ENCODE measurements around the gene RIN3.

Gene RIN3

DNA sequence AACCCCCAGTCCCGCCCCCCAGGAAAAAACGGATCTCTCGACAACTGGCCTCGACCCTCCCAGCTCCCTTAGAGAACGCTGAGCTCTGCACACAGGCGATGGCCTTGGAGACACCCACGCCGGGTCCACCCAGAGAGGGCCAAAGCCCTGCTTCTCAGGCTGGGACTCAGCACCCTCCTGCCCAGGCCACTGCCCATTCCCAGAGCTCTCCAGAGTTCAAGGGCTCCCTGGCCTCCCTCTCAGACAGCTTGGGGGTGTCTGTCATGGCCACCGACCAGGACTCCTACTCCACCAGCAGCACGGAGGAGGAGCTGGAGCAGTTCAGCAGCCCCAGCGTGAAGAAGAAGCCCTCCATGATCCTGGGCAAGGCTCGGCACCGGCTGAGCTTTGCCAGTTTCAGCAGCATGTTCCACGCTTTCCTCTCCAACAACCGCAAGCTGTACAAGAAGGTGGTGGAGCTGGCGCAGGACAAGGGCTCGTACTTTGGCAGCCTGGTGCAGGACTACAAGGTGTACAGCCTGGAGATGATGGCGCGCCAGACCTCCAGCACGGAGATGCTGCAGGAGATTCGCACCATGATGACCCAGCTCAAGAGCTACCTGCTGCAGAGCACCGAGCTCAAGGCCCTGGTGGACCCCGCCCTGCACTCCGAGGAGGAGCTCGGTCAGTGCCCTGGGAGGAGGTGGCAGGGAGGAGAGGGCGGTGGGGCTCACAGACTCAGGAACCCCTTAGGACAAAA is 139.0 kb downstream of the RIN3 start:
- DNase-seq: no peak

DNA sequence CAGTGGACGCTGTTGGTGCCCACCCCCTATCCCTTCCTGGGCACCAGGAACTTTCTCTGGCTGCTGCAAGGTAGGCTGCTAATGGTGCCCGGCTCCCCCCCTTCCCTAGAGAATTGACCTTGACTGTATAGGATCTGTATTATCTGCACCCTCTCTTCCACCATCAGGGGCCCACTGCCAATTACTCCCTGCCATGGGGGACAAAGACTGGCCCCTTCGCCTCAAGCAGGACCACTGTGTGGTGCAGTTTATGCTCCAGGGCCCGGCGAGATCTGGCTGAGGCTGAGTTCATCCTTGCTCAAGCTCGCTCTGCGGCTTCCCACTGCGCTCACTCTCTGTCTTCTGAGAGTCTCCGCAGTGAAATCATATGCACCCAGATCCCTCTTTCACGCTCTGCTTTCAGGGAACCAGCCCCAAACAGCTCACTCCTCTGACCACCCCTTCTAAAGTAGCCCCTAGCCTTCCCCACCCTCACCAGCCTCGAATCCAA is 139.6 kb downstream of the RIN3 start:
- no peak for DNase-seq

- no peak for DNase-seq
Measured at GRCh38 chr14:92654239-92654901, 140.8 kb downstream of the RIN3 start.

DNA sequence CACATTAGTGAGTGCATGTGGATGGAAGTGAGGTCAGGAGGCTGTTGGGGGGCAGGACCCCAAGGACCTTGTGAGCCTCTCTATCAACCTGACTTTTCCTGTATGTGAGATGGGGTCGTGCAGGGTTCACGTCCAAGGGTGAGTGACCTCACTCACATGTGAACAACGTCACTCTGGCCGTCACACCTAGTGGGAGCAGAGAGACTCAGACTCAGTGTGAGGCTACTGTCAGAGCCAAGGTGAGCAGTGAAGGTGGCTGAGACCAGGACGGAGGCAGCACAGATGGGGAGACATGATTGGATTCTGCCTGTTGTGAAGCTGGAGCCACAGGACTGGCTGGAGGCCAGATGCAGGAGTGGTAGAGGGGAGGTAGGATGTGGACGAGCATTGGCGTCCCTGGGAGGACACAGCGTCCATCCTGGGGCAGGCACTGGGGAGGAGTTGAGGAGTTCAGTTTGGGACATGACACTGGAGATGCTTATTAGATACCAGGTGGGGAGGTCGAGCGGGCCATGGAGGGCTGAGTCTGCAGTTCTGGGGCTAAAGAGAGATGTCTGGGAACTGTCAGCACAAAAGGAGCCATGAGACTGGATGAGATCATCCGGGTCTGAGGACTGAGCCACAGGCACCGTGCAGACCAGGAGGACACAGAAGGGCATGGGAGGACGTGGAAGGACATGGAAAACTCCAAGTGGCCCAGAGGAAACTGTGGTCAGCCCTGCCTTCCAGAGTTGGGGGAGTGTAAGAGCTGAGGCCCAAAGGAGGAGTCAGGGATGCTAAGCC is 142.0 kb downstream of the RIN3 start:
- DNase-seq: no peak

- DNase-seq: no peak
Measured at GRCh38 chr14:92656306-92657081, 142.9 kb downstream of the RIN3 start.

DNA sequence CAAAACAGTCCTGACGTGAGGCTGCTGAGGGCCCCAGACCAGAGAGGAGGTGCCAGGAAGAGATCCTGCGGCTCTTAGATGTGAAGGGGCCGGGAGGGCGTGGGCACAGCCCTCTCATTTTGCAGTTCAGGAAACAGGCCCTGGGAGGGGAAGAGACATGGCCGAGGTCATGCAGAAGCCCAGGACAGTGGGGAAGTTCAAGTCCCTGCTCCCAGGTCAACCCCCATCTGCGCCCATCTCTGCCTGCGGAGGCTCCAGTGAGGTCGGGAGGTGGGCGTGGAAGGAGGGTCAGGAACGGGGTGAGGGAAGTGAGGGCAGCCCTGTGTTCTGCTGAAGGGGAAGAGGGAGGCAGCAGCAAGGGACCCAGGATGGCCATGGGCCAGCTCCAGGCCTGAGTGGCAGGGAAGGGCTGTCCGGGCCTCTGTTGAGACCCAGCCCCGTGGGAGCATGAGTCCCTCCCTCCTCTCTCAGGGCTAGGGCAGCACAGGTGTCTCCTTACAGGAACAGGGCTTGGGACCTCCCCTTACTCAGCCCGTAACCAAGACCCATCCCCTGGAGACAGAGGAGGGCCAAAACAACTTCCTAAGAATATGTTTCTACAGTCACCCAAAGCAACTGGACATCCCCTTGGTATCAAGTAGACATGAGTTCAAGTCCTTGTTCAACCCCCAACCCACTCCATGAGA is 144.0 kb downstream of the RIN3 start:
- DNase-seq: no peak

DNA sequence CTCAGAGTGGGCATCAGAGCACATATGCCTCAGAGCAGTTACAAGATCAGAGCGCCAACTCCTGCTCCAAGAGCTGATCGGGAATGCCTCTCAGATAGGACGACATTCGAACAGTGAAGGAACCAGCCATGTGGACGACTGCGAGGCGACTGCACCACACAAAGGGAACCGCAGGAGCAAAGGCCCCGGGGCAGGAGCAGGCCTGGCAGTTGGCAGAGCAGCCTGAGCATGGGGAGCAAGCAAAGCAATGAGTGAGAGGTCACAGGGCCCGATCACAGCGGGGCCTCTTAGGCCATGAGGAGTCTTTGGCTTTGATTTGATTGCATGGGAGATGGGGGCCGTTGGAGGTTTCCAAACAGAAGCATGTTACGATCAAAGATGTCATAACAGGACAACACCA is 144.6 kb downstream of the RIN3 start:
- no peak for DNase-seq

- DNase-seq: no peak
Measured at GRCh38 chr14:92658684-92659083, 145.1 kb downstream of the RIN3 start.

GRCh38 chr14:92659765-92660561 is 146.4 kb downstream of the RIN3 start:
- no peak for DNase-seq

GRCh38 chr14:92660571-92660970 is 147.0 kb downstream of the RIN3 start:
- no peak for DNase-seq

GRCh38 chr14:92663049-92663448 is 149.5 kb downstream of the RIN3 start:
- no peak for DNase-seq

DNA sequence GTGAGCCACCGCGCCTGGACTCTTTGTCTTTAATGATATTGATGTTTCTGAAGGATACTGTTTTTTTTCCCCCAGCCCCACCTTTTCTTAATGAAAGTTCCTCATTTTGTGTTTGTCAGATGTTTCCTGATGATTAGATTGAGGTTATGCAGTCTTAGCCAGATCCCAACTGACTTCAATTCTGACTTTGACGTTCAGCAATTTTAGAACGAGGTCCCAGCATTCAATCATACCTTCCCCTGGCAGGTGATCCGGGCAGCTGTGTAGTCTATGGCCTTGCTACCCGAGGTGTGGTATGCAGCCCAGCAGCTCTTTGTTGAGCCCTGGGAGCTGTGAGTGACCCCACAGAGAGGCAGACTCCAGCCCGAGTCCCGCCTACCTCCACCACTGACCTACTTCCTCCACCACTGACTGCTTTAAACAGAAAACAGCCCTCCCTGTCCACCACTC is 152.1 kb downstream of the RIN3 start:
- DNase-seq: no peak

- DNase-seq: no peak
Measured at GRCh38 chr14:92666251-92666650, 152.7 kb downstream of the RIN3 start.

GRCh38 chr14:92668276-92668973 is 154.8 kb downstream of the RIN3 start:
- no peak for DNase-seq

DNA sequence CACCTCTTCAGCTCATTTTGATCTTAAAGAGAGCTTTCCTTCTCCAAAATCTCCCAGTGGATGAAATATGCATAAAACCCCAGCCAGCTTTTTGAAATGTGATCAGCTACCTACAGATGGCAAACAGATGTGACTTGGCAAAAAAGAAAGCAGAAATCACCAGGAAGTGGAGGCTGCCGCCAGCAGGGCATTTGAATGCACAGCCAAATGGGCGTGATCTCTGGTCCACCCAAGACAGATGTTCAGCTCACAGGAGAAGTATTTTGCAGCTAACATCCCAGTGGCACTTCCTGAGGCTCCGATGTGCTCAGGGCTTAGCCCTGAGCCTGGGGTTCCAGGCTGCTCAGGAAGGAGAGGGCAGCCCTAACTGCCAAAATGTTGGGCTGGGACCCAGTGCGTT is 156.6 kb downstream of the RIN3 start:
- no peak for DNase-seq

- DNase-seq: no peak
Measured at GRCh38 chr14:92670643-92671366, 157.2 kb downstream of the RIN3 start.

DNA sequence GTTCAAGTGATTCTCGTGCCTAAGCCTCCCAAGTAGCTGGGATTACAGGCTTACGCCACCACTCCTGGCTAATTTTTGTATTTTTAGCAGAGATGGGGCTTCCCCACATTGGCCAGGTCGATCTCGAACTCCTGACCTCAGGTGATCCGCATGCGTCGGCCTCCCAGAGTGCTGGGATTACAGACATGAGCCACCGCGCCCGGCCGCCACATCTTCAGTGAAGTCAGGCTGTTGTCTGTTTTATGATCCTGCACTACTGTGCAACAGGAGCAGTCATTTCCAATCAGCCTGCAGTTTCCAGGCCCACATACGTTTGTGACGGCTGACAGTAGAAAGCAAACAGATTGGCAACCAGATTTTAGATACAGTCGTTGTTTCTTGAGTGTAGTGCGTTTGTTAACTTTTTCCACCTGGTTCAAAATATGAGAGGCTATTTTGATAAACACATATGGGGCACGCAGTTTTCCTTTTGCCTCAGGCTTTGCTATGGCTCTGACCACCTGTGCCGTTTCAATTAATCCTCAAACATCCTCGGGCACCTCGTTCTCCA is 160.1 kb downstream of the RIN3 start:
- no peak for DNase-seq

DNA sequence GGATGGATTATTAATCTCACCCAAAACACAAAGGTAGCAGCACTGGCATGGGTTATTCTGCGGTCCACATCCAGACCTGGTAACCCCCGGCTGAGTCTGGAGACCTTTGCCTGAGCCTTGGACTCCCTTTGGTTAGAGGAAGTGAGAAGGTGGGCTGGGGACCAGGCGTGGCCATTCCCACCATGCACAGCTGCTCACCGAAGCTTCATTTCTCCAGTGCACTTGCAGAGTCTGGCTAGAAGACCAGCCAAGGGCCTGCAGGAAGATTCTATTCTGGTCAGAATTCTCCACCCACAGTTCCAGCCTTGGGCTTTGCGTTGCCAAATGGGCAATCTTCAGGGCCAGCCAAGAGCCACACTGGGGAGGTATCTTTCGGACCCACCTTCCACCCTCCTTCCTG is 161.8 kb downstream of the RIN3 start:
- DNase-seq: no peak

DNA sequence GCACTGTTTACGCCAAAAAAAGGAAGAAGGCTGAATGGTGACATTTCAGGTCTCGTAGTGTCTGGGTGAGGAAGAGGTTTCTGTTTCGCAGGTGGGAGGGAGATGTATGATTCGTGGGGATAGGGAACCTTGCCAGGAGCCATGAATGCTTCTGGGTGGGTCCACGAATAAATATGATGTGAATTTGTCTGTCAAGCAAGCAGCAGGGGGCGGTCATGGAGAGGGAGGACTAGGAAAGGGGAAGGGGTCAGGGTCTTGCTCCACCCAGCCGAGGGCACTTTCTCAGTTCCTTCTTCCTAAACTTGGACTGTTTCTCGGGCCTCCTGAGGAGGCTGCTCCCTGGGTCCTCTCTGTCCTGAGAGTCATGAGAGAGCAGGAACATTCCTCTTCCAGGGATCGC is 162.4 kb downstream of the RIN3 start:
- DNase-seq: no peak

All from NCI-H1930 (cell line).